MM.1S (cell line): ENCODE results near the gene AKAP13.

Experiments used
- EZH2 ChIP-seq: fragments of 300-600 bp; sonication (generic); optimal IDR thresholded peaks from 2 replicates; pipeline ENCODE3; 2017; ENCODE audit warnings: low read depth, mild to moderate bottlenecking, antibody characterized with exemption, low read length, mixed read lengths
- TF ChIP-seq, protein P1 (sequence below): fragments of 300-600 bp; sonication (generic); IDR thresholded peaks from 2 replicates; pipeline ENCODE4 v1.5.1; 2016; ENCODE audit warnings: antibody characterized with exemption, low read length, mixed read lengths

DNA sequence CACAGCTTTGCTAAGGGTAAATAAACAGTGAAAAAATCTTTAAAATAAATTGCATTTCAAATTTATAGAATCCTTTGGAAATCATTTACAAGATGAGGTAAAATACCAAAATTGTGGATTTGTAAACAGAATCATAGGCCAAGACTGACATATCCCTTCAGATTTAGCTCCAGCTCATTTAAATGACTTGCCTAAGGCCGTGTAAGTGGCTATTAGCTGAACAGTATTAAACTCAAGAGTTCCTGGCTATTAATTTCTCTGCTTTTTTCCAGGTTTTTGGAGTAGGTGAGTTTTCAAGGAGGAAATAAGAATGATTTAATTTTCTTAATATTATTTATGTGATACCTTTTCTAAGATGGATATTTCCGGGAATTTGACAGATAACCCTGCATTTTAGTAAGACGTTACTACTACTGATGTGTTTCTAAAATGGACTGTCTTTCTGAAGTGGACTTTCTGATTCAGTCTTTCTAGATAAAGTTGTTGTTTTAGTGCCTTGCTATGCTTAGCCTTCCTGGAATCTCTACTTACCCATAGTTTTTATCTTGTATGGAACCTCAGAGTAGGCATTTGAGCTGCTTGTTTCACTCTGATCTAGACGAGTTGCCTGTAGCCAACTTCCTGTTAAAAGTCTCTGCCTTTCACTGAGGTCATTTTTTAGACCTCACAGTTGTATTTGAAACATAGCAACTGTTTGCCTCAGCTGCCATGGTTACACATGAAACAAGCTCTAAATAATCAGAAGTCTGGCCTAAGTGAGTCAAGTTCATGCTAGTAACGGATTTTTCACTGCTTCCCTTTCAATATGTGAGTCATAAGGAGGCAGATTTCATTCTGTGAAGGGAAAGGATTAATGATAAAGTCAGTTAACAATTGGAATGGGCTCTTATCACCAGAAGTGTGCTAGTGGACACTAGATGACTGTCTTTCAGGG lies 287.4 kb downstream of the AKAP13 start:
- TF ChIP-seq, protein P1, sequence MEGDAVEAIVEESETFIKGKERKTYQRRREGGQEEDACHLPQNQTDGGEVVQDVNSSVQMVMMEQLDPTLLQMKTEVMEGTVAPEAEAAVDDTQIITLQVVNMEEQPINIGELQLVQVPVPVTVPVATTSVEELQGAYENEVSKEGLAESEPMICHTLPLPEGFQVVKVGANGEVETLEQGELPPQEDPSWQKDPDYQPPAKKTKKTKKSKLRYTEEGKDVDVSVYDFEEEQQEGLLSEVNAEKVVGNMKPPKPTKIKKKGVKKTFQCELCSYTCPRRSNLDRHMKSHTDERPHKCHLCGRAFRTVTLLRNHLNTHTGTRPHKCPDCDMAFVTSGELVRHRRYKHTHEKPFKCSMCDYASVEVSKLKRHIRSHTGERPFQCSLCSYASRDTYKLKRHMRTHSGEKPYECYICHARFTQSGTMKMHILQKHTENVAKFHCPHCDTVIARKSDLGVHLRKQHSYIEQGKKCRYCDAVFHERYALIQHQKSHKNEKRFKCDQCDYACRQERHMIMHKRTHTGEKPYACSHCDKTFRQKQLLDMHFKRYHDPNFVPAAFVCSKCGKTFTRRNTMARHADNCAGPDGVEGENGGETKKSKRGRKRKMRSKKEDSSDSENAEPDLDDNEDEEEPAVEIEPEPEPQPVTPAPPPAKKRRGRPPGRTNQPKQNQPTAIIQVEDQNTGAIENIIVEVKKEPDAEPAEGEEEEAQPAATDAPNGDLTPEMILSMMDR, result no peak
- no peak for TF ChIP-seq EZH2
